Right hindlimb (tissue), 1 donor: ENCODE results near the gene BGN.
A peak's percentile ranks its signal among the peaks of the same experiment; 100 is the strongest.

ENCODE experiments used
- DNase-seq: peaks from one replicate; pipeline ENCODE4 v3.0.0-alpha.2; 2018

BGN gene

GRCh38 chrX:153494541-153495361 lies at the start of gene BGN:
TSS of gene BGN (plus strand) at chrX:153494980. CDS start at chrX:153504632, 9,652 bp downstream.
- DNase-seq: peak; percentile 83

DNA sequence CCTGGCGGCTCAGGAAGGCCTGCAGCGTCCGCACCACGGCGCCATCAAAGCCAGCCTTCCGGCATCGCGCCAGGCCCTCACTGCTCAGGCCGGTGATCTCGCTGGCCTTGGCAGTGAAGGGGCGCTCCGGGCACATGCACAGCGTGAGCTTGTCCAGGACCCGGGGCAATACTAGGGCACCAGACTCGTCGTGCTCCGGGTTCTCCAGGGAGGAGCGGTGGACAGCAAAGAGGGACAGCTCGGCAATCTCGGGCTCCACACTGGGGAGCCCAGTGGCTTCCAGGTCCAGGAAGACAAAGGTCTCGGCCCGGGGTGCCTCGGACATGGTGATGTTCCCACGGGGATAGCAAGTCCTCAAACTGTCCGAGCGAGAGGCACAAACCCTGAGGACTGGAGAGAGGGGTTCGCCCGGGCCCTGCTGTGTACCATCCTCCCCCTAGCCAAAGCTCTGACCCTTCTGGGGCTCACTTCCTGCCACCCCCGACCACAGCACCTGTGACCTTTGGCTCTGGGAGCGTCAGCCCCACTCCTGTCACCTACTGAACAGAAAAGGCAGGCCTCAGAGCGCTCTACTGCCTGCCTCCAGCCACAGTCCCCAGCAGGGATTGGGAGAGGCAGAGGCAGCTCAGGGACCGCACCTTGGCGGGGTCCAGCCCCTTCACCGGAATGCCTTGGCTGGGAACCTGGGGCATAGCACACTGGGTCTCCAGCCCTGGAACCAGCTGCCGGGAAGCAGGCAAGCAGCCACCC lies 49.5 kb upstream of the BGN start:
- DNase-seq: no peak

DNA sequence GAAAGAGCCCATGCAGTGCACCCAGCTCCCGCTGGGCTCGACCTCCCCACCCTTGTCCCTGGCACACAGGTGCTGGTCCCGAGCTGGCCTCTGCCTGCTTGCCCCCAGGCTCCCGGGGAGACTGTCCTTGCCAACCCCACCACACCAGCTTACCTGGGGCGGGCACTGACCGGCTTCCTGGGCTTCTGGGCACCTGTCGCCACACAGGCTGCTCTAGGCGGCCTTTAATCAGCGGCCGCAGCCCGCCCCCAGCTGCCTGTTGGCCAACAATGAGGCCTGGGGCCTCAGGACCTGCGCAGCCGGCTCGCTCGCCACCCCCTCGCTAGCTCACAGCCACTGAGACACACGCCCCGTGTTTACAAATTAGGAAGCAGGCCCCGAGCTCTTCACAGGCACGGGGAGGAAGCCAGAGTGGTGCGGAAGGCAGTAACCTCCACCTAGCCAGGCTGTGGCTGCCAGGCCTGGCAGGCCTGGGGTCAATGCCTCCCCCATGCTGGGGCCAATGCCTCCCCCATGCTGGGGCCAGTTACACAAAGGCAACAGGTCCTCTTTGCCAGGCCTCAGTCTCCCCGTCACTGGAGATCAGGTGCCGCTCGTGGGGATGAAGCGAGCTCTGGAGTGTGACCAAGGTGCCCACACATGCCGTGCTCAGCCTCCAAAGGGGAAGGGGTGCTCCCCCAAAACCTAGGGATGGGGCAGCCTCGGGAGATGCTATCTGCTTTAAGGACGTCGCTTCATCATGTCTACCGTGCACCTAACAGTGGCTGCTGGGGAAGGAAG lies 48.7 kb upstream of the BGN start, which contains the start of gene TREX2:
TREX2 (minus strand) TSS at position 201 of the 780 bp plus-strand sequence. CDS start 626 bp downstream, outside the sequence.
- no peak for DNase-seq

- no peak for DNase-seq
Observed at GRCh38 chrX:153446636-153446936, 48.2 kb upstream of the BGN start.

DNA sequence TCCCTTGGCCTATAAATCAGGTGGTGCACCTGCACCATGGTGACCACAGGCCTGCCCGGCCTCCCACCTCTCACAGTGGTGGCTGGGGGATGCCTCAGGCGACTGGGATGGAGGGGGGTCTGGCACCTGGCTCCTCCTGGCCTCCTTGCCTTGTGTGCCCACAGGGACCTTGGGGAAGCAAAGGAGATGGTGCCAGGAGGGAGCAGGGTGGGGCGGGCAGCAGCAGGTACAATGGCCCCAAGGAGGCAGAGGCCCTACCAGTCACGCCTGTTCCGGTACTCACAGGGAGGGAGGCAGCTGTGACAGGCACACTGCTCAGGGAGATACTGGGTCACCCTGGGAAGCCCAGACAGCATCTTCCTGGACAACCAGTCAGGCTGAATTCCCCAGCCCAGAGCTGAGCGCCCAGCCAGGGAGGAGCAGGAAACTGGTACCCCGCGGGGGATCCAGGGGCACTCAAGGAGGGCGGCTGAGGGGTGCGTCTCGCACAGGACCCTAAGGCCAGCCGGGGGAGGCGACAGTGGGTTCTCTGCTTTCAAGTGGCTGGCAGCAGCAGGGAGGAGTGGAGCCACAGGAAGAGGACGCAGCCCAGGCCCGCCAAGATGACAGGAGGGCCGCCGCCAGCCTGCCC lies 47.7 kb upstream of the BGN start:
- DNase-seq: no peak

GRCh38 chrX:153447581-153447960 lies 47.2 kb upstream of the BGN start:
- DNase-seq: no peak

GRCh38 chrX:153448556-153449367 lies 46.0 kb upstream of the BGN start:
- no peak for DNase-seq

DNA sequence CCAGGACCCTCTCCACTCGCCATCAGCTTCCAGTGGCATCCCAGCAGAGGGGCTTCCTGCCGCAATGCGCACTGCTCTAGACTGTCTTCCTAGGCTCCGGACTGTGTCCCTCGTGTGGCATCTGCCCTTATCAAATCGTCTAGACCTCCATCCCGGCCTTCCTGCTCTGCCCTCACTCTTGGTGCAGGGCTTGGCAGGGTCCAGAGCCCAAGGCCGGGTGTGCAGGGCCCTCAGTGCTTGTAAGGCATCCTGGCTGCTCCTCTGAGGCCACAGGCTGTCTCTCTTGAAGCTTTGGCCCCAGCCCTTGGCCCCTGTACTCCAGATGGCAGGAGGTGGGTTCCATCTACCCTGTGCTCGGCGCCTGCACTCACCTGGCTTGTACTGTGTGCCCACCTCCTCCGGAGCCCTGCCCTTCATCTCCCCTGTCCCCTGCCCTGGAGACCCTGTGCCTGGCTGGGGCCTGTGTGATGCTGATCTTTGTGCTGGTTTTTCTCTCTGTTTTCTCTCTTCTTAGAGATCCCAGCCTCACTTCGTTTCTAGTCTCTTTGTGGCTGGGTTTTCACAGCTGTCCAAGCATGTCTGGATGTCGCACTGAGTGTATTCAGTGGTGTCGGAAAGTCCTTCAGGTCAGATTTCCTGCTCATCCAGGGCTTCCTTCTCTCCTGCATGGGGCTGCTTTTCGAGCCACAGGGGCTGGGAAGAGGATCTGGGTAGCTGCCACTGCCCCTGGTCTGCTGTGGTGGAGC lies 45.2 kb upstream of the BGN start:
- DNase-seq: no peak

GRCh38 chrX:153450114-153450948 lies 44.4 kb upstream of the BGN start:
- DNase-seq: no peak

- no peak for DNase-seq
Observed at GRCh38 chrX:153450949-153451277, 43.9 kb upstream of the BGN start.

GRCh38 chrX:153454901-153455550 lies 39.8 kb upstream of the BGN start:
- DNase-seq: no peak

- DNase-seq: no peak
Observed at GRCh38 chrX:153455571-153455970, 39.2 kb upstream of the BGN start.

DNA sequence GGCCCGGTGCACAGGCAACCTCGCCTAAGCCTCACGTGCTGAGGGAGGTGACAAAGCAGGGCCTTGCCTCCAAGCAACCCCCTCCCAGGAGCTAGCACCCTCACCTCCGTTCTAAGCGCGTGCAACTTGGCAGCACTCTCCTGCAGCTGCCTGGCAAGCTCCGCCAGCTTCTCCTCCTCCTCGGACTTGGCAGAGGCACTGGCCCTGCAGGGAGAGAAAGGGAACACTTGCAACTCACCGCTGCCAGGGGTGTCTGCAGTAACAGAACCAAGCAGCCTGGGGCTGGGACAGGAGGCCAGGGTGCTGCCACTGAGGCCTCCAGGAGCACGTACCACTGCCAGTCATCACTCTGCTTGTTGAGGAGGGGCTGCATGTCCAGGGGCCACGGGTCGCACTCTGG lies 38.6 kb upstream of the BGN start:
- DNase-seq: no peak

DNA sequence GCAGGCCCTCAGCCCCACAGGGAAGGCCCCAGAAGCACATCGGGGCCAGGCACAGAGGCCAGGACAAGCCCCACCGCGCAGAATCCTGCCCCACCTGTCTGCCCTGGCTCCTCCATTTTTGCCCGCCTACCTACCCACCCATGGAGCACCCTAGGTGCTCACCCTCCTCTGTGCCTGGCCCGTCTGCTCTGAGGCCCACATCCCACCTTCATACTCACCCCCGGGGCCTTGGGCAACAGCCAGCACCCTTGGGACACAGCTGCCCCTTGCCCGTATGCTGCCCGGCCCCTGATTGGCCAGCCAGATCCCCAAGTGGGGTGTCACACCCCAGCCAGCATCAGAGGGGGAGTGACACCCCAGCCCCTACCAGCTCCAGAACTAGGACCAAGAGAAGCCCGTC lies 38.1 kb upstream of the BGN start:
- no peak for DNase-seq

GRCh38 chrX:153457136-153457825 lies 37.5 kb upstream of the BGN start:
- no peak for DNase-seq

DNA sequence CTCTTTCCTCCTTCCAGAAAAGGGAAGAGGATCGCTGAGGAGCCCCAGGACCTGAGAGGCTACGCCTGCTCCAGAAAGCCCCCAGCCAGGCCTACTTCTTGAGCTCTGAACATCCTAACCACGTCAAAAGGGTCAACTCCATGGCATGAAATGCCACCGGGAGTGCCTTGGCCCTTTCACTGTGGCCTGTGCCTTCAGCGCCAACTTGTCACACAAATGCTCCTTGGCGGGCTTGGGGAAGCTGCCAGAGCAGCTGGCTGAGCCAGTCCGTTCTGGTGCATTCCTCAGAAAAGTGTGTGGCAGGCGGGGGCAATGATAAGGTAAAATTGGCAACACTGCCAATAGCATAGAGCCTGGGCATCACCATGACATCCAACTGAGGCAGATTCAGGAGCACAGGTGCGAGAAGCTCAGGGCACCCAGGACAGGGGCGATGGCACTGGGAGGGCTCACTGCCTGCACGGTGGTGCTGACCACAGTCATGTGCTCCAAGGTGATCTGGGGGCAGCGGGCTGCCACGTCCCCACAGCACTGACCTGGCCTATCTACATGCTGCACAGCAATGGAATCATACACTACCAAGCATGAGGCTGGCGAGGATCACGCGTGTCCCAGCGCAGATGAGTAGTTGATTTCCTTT lies 36.8 kb upstream of the BGN start:
- no peak for DNase-seq

GRCh38 chrX:153458476-153458875 lies 36.3 kb upstream of the BGN start:
- no peak for DNase-seq

GRCh38 chrX:153459986-153460385 lies 34.8 kb upstream of the BGN start:
- DNase-seq: no peak

GRCh38 chrX:153460826-153461225 lies 34.0 kb upstream of the BGN start:
- DNase-seq: peak; percentile 62
